K562 (cell line): ENCODE measurements around the gene SLC16A5. TPM values are rescaled to one million over a fixed set of nuclear protein-coding genes. Genes with fewer than 3 reads are reported as not detected.

Experiments
- AFF4 ChIP-seq: sonication (generic); formaldehyde crosslinking; IDR thresholded peaks from 2 replicates; pipeline ENCODE4 v1.8.0; 2023; ENCODE audit warnings: mild to moderate bottlenecking, missing genetic modification reagents
- ARID4B ChIP-seq: sonication (generic); formaldehyde crosslinking; IDR thresholded peaks from 2 replicates; pipeline ENCODE4 v1.8.0; 2022; ENCODE audit warnings: mild to moderate bottlenecking, missing genetic modification reagents
- EGR1 ChIP-seq: fragments of 450-650 bp; conservative IDR thresholded peaks from 2 replicates; pipeline ENCODE4 v1.6.1; 2017; ENCODE audit warnings: mild to moderate bottlenecking
- GABPB1 ChIP-seq: sonication (generic); formaldehyde crosslinking; IDR thresholded peaks from 2 replicates; pipeline ENCODE4 v1.8.0; 2022; ENCODE audit warnings: mild to moderate bottlenecking, missing genetic modification reagents
- HBP1 ChIP-seq: fragments of 450-650 bp; formaldehyde crosslinking; IDR thresholded peaks from 2 replicates; pipeline ENCODE4 v1.4.0; 2022; ENCODE audit warnings: missing genetic modification characterization
- HNRNPH1 ChIP-seq: fragments of 200-400 bp; formaldehyde crosslinking; optimal IDR thresholded peaks from 2 replicates; pipeline ENCODE3; 2017; ENCODE audit warnings: low read depth, mild to moderate bottlenecking, low read length, moderate library complexity
- MAZ ChIP-seq, 2 experiments: fragments of 450-650 bp in 1 of 2; sonication (generic) in 1 of 2; formaldehyde crosslinking; IDR thresholded peaks in 1 of 2; conservative IDR thresholded peaks in 1 of 2; 2 replicates each; pipeline versions ENCODE4 v1.4.0 to v1.5.0; 2020; ENCODE audit warnings: mild to moderate bottlenecking in 1 of 2, missing genetic modification reagents in 1 of 2
- MEIS2 ChIP-seq: fragments of 450-650 bp; IDR thresholded peaks from 2 replicates; pipeline ENCODE4 v1.6.1; 2014; ENCODE audit warnings: mild to moderate bottlenecking; ENCODE audit not compliant: partially characterized antibody
- MTA3 ChIP-seq: fragments of 450-650 bp; formaldehyde crosslinking; IDR thresholded peaks from 2 replicates; pipeline ENCODE4 v1.6.1; 2017; ENCODE audit warnings: mild to moderate bottlenecking, borderline replicate concordance
- RBFOX2 ChIP-seq: fragments of 200-400 bp; formaldehyde crosslinking; IDR thresholded peaks from 2 replicates; pipeline ENCODE4 v1.6.1; 2017; ENCODE audit warnings: low read depth, mild to moderate bottlenecking, low read length, moderate library complexity
- RHOXF2B ChIP-seq: fragments of 250-450 bp; sonication (Bioruptor Pico); conservative IDR thresholded peaks from 2 replicates; pipeline ENCODE4 v1.5.1; 2021
- SREBF2 ChIP-seq: sonication (generic); formaldehyde crosslinking; IDR thresholded peaks from 2 replicates; pipeline ENCODE4 v1.4.0; 2020; ENCODE audit warnings: mild to moderate bottlenecking, missing genetic modification reagents
- SUPT5H ChIP-seq: fragments of 450-650 bp; IDR thresholded peaks from 2 replicates; pipeline ENCODE4 v1.6.1; 2016
- TBP ChIP-seq: optimal IDR thresholded peaks from 2 replicates; pipeline ENCODE3; 2011; ENCODE audit warnings: low read depth, low read length, improper control_type of control experiment
- TCF7 ChIP-seq: sonication (generic); IDR thresholded peaks from 2 replicates; pipeline ENCODE4 v1.6.1; 2016; ENCODE audit warnings: antibody characterized with exemption, borderline replicate concordance
- THAP7 ChIP-seq: fragments of 250-450 bp; sonication (Bioruptor Pico); IDR thresholded peaks from 2 replicates; pipeline ENCODE4 v1.5.0; 2021
- ZBED1 ChIP-seq: IDR thresholded peaks from 2 replicates; pipeline ENCODE4 v1.6.1; 2014
- ZNF311 ChIP-seq: fragments of 250-450 bp; sonication (Bioruptor Pico); IDR thresholded peaks from 2 replicates; pipeline ENCODE4 v1.4.0; 2020; ENCODE audit warnings: mild to moderate bottlenecking, moderate library complexity
- polyA plus RNA-seq, 8 experiments: library from polyadenylated mRNA; depleted of rRNA in 4 of 8; stranded (reverse) in 5 of 8; unstranded in 3 of 8; fragments of >200 nt; fragmentation: Nextera tagmentation in 2 of 8; fragmentation: Illumina TruSeq in 1 of 8; extraction: Ambion mirVana in 2 of 8; extraction: Trizol in 1 of 8; gene quantifications; 2 replicates each; pipeline versions ENCODE4 v1.2.1 to v1.2.3, GENCODE V29; 2011 to 2014; ENCODE audit warnings: inconsistent platforms in 1 of 8, missing spikeins in 1 of 8
- total RNA-seq, 7 experiments: library from RNA; depleted of rRNA in 6 of 7; stranded (reverse); fragments of >200 nt in 6 of 7; fragmentation: Illumina TruSeq in 2 of 7; extraction: Trizol in 2 of 7; gene quantifications; 2 replicates each; pipeline versions ENCODE4 v1.2.1 to v1.2.3, GENCODE V29; 2011 to 2021; ENCODE audit warnings: low replicate concordance in 1 of 7

Gene SLC16A5
- total and polyA plus RNA-seq, 9 of the 15 experiments (the other 6 are each of a cell fraction or from before 2014, with no cell fraction given): 0.06 to 2.6 (median 0.91) TPM

- TF ChIP-seq HNRNPH1 (no peak), TCF7 (no peak), HBP1 (CRISPR knock-in tag) (0 out of 2 replicates have a peak, but pooled peaks have one; percentile 33), MTA3 (peak; percentile 91), RHOXF2B (CRISPR knock-in tag) (no peak), ZBED1 (no peak), ARID4B (CRISPR knock-in tag) (peak; percentile 65), EGR1 (peak; percentile 94), THAP7 (CRISPR knock-in tag) (no peak), AFF4 (CRISPR knock-in tag) (peak; percentile 88), MAZ (CRISPR knock-in tag; conservative IDR thresholded peaks at IDR 0.05 in 1 of 2, IDR thresholded peaks at IDR 0.05 in 1 of 2) (peak; percentile 83 to 93), TBP (peak; percentile 77), RBFOX2 (peak; percentile 88), GABPB1 (CRISPR knock-in tag) (peak; percentile 97), ZNF311 (CRISPR knock-in tag) (no peak), SUPT5H (peak; percentile 97), MEIS2 (no peak), SREBF2 (no peak)
These were observed 41.1 kb upstream of the SLC16A5 start, which contains the start of the genes ATP5PD and KCTD2 (continued) for GRCh38 chr17:75046407-75047289.
